HEK293 (cell line): ENCODE results near the gene GSPT1.

ENCODE experiments used
- CTCF ChIP-seq: fragments of 450-650 bp; formaldehyde crosslinking; IDR thresholded peaks from 2 replicates; pipeline ENCODE4 v1.5.1; 2016; ENCODE audit warnings: missing biosample characterization, missing genetic modification characterization
- KLF8 ChIP-seq: fragments of 450-650 bp; formaldehyde crosslinking; IDR thresholded peaks from 2 replicates; pipeline ENCODE4 v1.5.1; 2016; ENCODE audit warnings: missing biosample characterization, missing genetic modification characterization
- KLF9 ChIP-seq: fragments of 450-650 bp; formaldehyde crosslinking; IDR thresholded peaks from 2 replicates; pipeline ENCODE4 v1.5.1; 2016; ENCODE audit warnings: missing biosample characterization, missing genetic modification characterization, low read depth
- PRDM10 ChIP-seq: fragments of 450-650 bp; formaldehyde crosslinking; IDR thresholded peaks from 2 replicates; pipeline ENCODE4 v1.5.1; 2016; ENCODE audit warnings: missing biosample characterization, missing genetic modification characterization
- RBAK ChIP-seq: fragments of 450-650 bp; formaldehyde crosslinking; IDR thresholded peaks from 2 replicates; pipeline ENCODE4 v1.5.1; 2016; ENCODE audit warnings: missing biosample characterization, missing genetic modification characterization
- REST ChIP-seq: fragments of 450-650 bp; formaldehyde crosslinking; IDR thresholded peaks from 2 replicates; pipeline ENCODE4 v1.5.1; 2016; ENCODE audit warnings: missing biosample characterization, missing genetic modification characterization
- ZBTB1 ChIP-seq: fragments of 450-650 bp; formaldehyde crosslinking; IDR thresholded peaks from 2 replicates; pipeline ENCODE4 v1.5.1; 2016; ENCODE audit warnings: missing biosample characterization, missing genetic modification characterization
- ZEB2 ChIP-seq: fragments of 450-650 bp; formaldehyde crosslinking; IDR thresholded peaks from 2 replicates; pipeline ENCODE4 v1.5.1; 2016; ENCODE audit warnings: missing biosample characterization, missing genetic modification characterization
- ZNF138 ChIP-seq: fragments of 450-650 bp; formaldehyde crosslinking; IDR thresholded peaks from 2 replicates; pipeline ENCODE4 v1.5.1; 2016; ENCODE audit warnings: missing biosample characterization, missing genetic modification characterization, borderline replicate concordance
- ZNF23 ChIP-seq: fragments of 450-650 bp; formaldehyde crosslinking; IDR thresholded peaks from 2 replicates; pipeline ENCODE4 v1.5.1; 2016; ENCODE audit warnings: missing biosample characterization, missing genetic modification characterization, borderline replicate concordance
- ZNF350 ChIP-seq: fragments of 450-650 bp; formaldehyde crosslinking; IDR thresholded peaks from 2 replicates; pipeline ENCODE4 v1.5.0; 2017; ENCODE audit warnings: missing biosample characterization, mild to moderate bottlenecking, missing genetic modification characterization
- ZNF76 ChIP-seq: fragments of 450-650 bp; formaldehyde crosslinking; IDR thresholded peaks from 2 replicates; pipeline ENCODE4; 2016; ENCODE audit warnings: low read depth, missing biosample characterization, missing genetic modification characterization, borderline replicate concordance
- ZNF792 ChIP-seq: fragments of 450-650 bp; formaldehyde crosslinking; IDR thresholded peaks from 2 replicates; pipeline ENCODE4 v1.5.1; 2016; ENCODE audit warnings: missing biosample characterization, missing genetic modification characterization
- ZSCAN23 ChIP-seq: fragments of 450-650 bp; formaldehyde crosslinking; IDR thresholded peaks from 2 replicates; pipeline ENCODE4 v1.5.1; 2016; ENCODE audit warnings: missing biosample characterization, missing genetic modification characterization

DNA sequence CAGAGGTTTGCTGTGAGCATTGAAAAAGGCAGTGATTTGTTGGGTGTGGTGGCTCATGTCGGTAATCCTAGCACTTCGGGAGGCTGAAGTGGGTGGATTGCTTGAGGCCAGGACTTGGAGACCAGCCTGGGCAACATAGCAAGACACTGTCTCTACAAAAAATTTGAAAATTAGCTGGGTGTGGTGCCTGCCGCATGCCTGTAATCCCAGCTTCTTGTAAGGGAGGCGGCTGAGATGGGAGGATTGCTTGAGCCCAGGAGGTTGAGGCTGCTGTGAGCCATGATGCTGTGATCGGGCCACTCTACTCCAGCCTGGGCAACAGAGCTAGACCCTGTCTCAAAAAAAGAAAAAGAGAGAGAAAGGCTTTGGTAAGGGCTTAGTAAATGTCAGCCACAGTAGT lies 33.1 kb upstream of the GSPT1 start:
- TF ChIP-seq CTCF (tag by site-specific recombination) (no peak), ZNF792 (tag by site-specific recombination) (no peak), ZNF138 (tag by site-specific recombination) (no peak), ZEB2 (no peak), REST (tag by site-specific recombination) (no peak), KLF8 (tag by site-specific recombination) (no peak), KLF9 (tag by site-specific recombination) (no peak), PRDM10 (tag by site-specific recombination) (no peak), RBAK (tag by site-specific recombination) (no peak), ZNF350 (tag by site-specific recombination) (no peak), ZNF23 (tag by site-specific recombination) (no peak), ZNF76 (no peak), ZSCAN23 (tag by site-specific recombination) (no peak), ZBTB1 (tag by site-specific recombination) (no peak)
